ENCODE data around the gene ATP8A2.

ATP8A2 gene

GRCh38 chr13:25731536-25731935 is 359.8 kb downstream of the ATP8A2 start:
- DNase-seq (ENCODE audit: low spot score) = no peak

DNA sequence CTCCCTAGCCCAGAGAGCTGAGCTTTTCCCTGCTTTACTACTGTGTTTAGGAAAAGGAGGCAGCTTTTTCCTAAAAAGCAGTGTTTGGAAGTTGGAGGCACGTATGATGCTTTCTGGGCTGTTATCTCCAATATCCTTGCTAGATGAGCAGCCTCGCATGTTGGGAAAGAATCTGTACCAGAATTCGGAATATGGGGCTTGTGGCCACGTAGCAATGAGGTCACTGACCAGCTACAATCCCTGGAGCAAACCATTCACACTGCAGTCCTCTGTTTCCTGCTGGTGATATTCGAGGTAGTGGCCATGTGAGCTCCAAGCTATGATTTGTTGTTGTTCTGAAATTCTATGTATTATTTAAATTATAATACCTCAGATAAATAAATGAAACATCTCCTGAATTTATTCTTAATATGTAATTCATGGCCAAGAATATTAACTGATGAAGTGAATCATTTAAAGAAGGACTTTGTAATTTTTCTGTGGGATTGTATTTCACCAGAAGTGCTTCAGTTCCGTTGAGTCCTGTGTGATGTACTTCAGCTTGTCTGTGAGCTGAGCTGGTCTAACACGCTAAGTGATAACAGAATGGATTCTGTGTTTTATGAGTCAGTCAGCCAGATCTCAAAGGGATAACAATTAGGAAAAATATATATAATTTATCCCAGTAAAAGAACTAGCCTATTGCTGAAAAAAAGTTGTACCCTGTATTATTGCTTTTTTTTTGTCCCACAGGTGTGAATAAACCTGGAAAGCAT is 360.5 kb downstream of the ATP8A2 start:
- no peak for DNase-seq (ENCODE audit: low spot score)

- no peak for DNase-seq (ENCODE audit: low spot score)
Measured at GRCh38 chr13:25733001-25733491, 361.3 kb downstream of the ATP8A2 start.

DNA sequence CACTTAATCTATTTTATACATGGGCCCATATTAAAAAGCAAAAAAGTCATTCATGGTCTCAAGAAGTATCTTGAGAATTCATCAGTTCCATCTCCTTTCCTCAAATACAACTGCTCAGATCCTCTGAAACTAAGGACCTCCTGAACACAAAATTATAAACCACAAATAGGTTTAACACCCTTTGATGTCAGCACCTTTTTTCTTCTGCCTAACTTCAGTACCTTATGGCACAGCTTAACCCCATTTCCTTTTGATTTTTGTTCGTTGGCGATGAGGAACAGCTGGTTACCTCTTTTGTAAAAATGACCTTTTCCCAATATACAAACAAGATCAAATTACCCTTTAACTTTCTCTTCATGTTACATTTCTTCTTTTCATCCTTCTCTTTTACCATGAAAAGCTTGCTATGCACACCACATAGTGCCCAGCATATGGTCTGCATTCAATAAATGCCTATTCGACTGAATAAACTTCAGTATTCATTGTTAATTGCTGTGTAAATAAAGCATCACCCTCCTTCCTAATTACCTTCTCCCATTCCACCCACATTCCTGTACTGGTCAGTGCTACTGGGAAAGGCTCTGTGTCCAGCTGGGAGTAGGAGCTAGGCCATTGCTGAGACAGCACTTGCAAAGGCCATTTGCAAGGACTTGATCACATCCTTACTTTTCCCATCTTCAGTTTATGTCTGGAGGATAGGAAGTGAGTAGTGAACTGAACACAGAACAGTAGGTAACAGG is 362.1 kb downstream of the ATP8A2 start:
- DNase-seq (ENCODE audit: low spot score) = no peak

DNA sequence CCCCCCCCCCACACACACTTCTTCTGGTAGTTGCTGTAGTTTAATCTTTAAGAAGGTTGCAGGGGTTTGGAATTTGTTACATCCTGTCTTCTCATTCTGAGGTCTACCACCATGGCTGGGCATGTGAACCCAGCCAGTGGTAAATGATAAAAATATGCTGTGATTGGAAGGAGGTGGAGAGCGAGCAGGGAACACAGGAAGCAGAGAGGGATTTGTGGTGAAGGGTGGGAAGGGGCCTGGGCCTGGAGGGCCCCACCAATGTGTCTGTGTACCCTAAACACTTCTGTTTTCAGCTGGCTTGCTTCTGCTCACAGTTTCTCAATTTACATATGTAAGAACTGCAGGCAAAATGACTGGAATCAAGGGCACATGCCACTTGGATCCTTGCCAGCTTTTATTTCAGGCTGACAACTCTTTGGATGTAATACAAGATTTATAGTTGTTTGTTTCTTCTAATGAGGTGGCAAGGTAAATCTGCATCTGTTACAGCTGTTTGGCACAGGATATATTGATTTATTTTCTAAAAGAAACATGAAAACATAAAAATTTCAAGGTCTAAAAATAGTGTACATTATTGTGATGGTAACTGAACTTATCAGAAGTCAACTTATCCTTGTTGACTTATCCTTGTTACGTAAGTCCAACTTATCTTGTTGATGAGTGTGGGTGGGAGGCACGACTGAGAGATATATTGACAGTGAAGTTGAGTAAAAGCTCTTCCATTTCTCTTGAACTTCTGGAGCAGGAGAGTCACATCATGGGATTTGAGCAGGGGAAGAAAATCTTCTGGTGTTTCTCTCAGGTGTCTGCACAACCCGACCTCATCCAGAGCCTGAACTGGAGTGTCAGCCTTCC is 366.8 kb downstream of the ATP8A2 start:
- DNase-seq (ENCODE audit: low spot score) = no peak

GRCh38 chr13:25739376-25739775 is 367.6 kb downstream of the ATP8A2 start:
- DNase-seq (ENCODE audit: low spot score) = no peak

DNA sequence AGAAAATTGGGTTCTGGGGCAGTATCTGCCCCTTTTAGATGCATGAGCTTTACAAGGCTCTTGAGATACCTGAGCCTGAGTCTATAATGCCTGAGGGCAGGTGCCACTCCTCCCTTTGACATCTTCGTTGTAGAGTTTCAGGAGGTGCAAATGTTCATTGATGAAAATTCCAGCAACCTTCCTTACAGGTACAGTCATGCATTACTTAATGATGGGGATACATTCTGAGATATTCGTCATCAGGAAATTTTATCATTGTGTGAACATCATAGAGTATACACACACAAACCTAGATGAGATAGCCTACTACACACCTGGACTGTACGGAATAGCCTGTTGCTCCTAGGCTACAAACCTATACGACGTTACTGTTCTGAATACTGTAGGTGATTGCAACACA is 370.0 kb downstream of the ATP8A2 start:
- no peak for DNase-seq (ENCODE audit: low spot score)

DNA sequence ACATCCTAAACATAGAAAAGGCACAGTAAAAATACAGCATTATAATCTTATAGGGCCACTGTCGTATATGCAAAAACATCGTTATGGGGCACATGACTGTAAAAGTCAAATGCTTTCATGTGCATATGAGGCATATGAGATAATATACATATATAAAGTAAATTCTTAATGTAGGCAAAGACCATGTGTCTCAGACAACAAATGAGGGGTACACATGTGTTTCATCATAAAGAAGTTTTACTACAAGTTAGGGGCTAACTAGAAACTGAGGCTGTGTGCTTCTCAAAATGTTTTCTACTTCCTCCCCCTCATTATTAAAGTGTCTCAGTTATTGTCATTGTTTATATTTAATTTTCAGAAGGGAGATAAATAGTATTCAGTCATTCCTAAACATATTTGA is 370.4 kb downstream of the ATP8A2 start:
- DNase-seq (ENCODE audit: low spot score) = no peak

GRCh38 chr13:25743421-25743820 is 371.6 kb downstream of the ATP8A2 start:
- no peak for DNase-seq (ENCODE audit: low spot score)

DNA sequence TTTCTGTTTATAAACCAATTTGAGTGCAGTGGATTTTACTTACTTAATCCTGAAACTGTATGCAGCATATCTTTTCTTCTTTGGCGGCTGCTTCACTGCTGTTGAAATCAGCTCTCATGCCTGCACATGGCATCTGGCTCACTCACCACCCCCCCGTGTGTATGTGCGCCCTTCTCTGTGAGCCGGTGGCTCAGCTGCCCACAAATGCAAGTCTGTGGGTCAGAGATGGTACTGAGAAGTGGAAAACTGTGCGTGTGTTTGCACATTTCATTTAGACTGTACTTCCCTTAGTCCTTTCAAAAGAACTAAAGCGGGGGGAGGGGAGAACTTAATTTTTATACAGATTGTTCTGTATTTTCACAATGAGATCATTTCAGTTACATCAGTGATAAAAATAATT is 372.4 kb downstream of the ATP8A2 start:
- no peak for DNase-seq (ENCODE audit: low spot score)

DNA sequence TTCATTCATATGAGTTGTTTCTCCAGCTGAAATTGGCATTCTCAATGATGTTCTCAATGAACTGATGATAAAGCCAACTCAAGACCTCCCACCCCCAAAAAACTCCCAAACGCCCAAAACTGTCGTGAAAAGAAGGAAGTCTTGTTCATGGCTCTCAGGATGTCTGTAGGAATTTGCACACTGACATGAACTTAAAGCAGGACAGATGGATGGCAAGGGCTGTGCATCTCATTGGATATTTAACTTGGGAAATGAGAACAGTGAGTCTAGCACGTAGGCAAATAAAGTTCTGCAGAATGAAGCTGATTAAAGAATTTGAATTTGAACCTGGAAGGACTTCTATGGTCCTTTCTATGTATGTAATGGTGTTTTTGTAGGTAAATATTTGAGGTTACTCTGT is 374.4 kb downstream of the ATP8A2 start:
- no peak for DNase-seq (ENCODE audit: low spot score)

DNA sequence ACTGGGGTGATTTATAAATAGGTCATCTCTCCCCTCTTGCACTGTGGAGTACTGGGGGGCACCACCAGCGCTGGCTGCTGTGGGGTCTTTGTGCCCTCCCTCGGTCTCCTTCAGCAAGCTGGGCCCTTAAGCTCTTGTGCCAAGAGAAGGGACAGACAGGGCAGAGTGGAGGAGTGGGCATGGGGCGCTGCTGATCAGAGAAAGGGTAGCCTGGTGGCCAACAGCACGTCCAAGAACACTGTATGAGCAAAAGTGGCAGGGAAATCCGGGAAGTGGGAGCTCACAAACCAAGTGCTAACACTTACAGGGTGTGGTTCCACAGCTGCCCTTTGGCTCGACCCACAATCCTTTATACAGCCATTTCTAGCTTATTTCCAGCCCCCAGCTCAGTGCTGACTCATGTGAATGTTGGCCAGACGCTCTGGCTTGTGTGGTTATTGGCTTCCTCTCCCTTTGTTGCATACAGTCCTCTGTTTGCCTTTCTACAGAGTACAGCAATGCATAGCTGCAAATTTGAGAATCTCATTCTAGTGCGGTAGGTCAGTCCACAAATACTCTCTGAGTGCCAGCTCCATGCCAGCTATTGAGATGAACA is 381.3 kb downstream of the ATP8A2 start:
- no peak for DNase-seq (ENCODE audit: low spot score)

DNA sequence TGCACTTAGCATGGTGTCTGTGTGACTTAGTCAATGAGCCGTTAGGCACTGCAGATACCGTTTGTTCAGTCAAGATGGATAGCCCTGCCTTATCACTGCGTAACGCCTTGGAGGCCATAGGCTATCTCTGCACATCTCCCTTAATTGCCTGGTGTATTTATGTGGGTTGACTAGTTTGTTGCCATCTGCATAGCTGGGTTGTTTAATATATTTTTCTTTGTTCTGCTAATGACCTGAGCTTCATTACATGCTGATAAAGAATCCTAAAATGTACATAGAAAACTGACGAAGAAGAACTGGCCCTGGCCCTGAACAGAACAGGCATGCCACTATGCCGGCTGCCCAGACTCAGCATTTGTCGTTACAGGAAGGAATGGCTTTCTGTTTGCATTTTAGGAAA is 382.2 kb downstream of the ATP8A2 start:
- DNase-seq (ENCODE audit: low spot score) = no peak

- no peak for DNase-seq (ENCODE audit: low spot score)
Measured at GRCh38 chr13:25756251-25756650, 384.5 kb downstream of the ATP8A2 start.

GRCh38 chr13:25756912-25757311 is 385.1 kb downstream of the ATP8A2 start:
- DNase-seq (ENCODE audit: low spot score) = no peak

DNA sequence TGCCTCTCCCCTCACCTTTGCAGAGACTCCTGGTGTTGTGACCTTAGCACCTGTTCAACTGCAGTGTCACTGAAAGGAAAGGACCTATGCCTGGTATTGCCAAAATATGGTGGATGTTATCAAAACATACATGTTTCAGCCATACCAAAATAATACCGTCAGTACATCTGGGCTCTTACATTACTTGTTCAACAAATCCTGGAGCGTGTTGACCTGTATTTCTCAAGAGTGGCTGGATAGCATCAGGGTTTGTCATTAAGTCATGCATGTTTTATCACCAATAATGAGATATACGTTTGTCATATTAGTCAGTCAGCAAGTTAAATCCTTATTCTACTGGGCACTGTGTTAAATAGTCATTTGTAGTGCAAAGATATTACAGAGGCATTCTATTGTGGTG is 389.3 kb downstream of the ATP8A2 start:
- no peak for DNase-seq (ENCODE audit: low spot score)

DNA sequence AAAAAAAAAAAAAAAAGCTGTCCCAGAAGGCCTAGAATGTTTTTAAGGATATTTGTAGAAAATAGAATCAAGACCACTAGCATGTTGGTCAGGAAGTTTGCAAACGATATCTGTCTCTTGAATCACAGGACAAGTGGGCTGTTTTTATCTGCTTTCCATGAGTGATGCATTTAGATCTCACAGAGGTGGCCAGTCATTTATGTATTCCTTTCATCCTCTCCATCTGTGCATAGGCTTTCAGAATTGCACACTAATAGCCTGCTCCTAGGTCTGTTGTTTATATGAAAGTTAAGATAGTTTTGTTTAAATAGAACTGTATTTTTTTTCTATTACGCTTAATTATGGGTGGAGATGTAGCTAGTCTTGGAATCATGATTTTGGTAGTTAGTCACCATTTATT is 390.5 kb downstream of the ATP8A2 start:
- no peak for DNase-seq (ENCODE audit: low spot score)

- peak; percentile 20 for DNase-seq (ENCODE audit: low spot score)
Measured at GRCh38 chr13:25762795-25763377, 391.1 kb downstream of the ATP8A2 start.

DNA sequence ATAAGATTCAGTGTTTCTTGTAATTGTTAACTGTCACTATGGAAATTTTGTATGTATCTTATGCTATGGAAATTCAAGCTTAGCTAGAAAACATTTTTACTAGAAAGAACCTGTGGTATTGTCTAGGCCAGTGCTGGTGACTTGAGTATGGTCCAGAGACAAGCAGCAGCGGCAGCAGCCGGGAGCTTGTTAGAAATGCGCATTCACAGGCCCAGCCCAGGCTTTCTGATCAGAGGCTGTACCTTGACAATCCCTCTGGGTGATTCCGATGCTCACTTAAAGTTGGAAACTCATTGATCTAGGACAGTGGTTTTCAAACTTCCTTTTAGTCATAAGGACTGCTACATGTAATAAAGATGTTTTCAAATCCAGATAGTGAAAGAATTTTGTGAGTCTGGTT is 392.6 kb downstream of the ATP8A2 start:
- DNase-seq (ENCODE audit: low spot score) = no peak

- no peak for DNase-seq (ENCODE audit: low spot score)
Measured at GRCh38 chr13:25765266-25765665, 393.5 kb downstream of the ATP8A2 start.

- no peak for DNase-seq (ENCODE audit: low spot score)
Measured at GRCh38 chr13:25766576-25766975, 394.8 kb downstream of the ATP8A2 start.

GRCh38 chr13:25766991-25767390 is 395.2 kb downstream of the ATP8A2 start:
- no peak for DNase-seq (ENCODE audit: low spot score)
